ENCODE measurements around the gene DPEP3.
"Not testable (repeated sequence)": the region's sequence is repeated elsewhere in the genome, so short reads cannot be mapped to it uniquely, and the experiment has no call there.

Gene DPEP3

GRCh38 chr16:67993207-67994039 is 13.1 kb upstream of the DPEP3 start:
- no peak for DNase-seq

GRCh38 chr16:67992661-67993206 is 12.4 kb upstream of the DPEP3 start:
- DNase-seq: no peak

- DNase-seq: no peak
Measured at GRCh38 chr16:67990018-67990386, 9.7 kb upstream of the DPEP3 start.

- DNase-seq: no peak
Measured at GRCh38 chr16:67989322-67990017, 9.2 kb upstream of the DPEP3 start.

GRCh38 chr16:67988675-67989074 is 8.4 kb upstream of the DPEP3 start:
- no peak for DNase-seq

- no peak for DNase-seq
Measured at GRCh38 chr16:67987460-67988160, 7.3 kb upstream of the DPEP3 start.

- no peak for DNase-seq
Measured at GRCh38 chr16:67986949-67987348, 6.7 kb upstream of the DPEP3 start.

- no peak for DNase-seq
Measured at GRCh38 chr16:67982011-67982696, 1.9 kb upstream of the DPEP3 start.

- DNase-seq: no peak
Measured at GRCh38 chr16:67977469-67978227, 2.7 kb downstream of the DPEP3 start.

- DNase-seq: no peak
Measured at GRCh38 chr16:67977005-67977404, 3.3 kb downstream of the DPEP3 start.

GRCh38 chr16:67976205-67976604 is 4.1 kb downstream of the DPEP3 start:
- no peak for DNase-seq

- no peak for DNase-seq
Measured at GRCh38 chr16:67975321-67976105, 4.8 kb downstream of the DPEP3 start.

- DNase-seq: not testable (repeated sequence)
Measured at GRCh38 chr16:67972285-67972684, 8.0 kb downstream of the DPEP3 start.

GRCh38 chr16:67971111-67971510 is 9.2 kb downstream of the DPEP3 start:
- no peak for DNase-seq

GRCh38 chr16:67969254-67970039 is 10.9 kb downstream of the DPEP3 start:
- DNase-seq: no peak

GRCh38 chr16:67968400-67969253 is 11.7 kb downstream of the DPEP3 start, which contains the start of gene SLC12A4:
SLC12A4 (minus strand) TSS chr16:67968637; CDS start chr16:67968553, 84 bp downstream.
- DNase-seq: no peak

GRCh38 chr16:67967958-67968399 is 12.3 kb downstream of the DPEP3 start:
- DNase-seq: no peak

- no peak for DNase-seq
Measured at GRCh38 chr16:67967183-67967957, 12.9 kb downstream of the DPEP3 start.

All from NCI-H446 treated with DMSO at 0.1 percent for 48 hours (cell line).